K562 (cell line): ENCODE measurements around the gene DNMT3A. TPM values are rescaled to one million over a fixed set of nuclear protein-coding genes. Genes with fewer than 3 reads are reported as not detected.

Experiments
- ATAC-seq: fragments of 200-7000 bp; cut with Tn5 transposase; 3 replicates; pipeline ENCODE4 v1.9.1; 2020; ENCODE audit warnings: moderate library complexity
- BruUV-seq: library from RNA; stranded (reverse); fragments of 400-500 nt; replicated peaks from 2 replicates; lab custom pipeline; 2021; lab: Mats Ljungman, UMichigan
- CTCF ChIA-PET: fragments of 300-600 bp; formaldehyde crosslinking; extraction: SDS; loops from one replicate; lab custom pipeline; 2021; ENCODE audit warnings: low intra/inter-chr PET ratio; lab: Yijun Ruan, JAX
- POLR2A ChIA-PET: fragments of 300-600, 350-650 bp; sonication (Branson Sonifier 250); formaldehyde crosslinking; extraction: SDS; loops from one replicate; lab custom pipeline; 2021; ENCODE audit warnings: antibody characterized with exemption, inconsistent platforms; lab: Yijun Ruan, JAX
- DNase-seq, 4 experiments: peaks; one replicate each; pipeline versions ENCODE4 v3.0.0 to v3.0.0-alpha.2; 2011 to 2018; ENCODE audit warnings: low spot score in 3 of 4, mixed read lengths in 3 of 4; ENCODE audit errors: extremely low read depth in 1 of 4
- FAIRE-seq: peaks from 2 replicates; lab custom pipeline; 2011; peaks lifted over from hg19 to GRCh38; lab: Jason Lieb, UNC
- H2AFZ ChIP-seq: 2 replicates; pipeline ENCODE4 v1.6.0; 2011; ENCODE audit warnings: low read depth, low read length, control low read depth, inconsistent platforms
- H3K27ac ChIP-seq: fragments of 200-600 bp; 3 replicates; pipeline ENCODE4 v1.8.0; 2011; ENCODE audit warnings: low read depth, mild to moderate bottlenecking, control low read depth, inconsistent platforms, low read length, moderate library complexity, mixed read lengths; ENCODE audit errors: extremely low read depth
- H3K27me3 ChIP-seq, 2 experiments: fragments of 300-600 bp in 1 of 2; 2 replicates in 1 of 2; 3 replicates in 1 of 2; pipeline versions ENCODE4 v1.6.0 to v1.8.0; 2011; ENCODE audit warnings: inconsistent platforms in 2 of 2, low read length in 2 of 2, mild to moderate bottlenecking in 1 of 2, mixed read lengths in 1 of 2, moderate library complexity in 1 of 2; ENCODE audit not compliant: control insufficient read depth in 2 of 2, insufficient read depth in 2 of 2
- H3K36me3 ChIP-seq: fragments of 300-600 bp; 3 replicates; pipeline ENCODE4 v1.8.0; 2011; ENCODE audit warnings: mild to moderate bottlenecking, low read length, inconsistent platforms; ENCODE audit not compliant: control insufficient read depth, insufficient read depth
- H3K4me1 ChIP-seq, 2 experiments: fragments of 200-600 bp in 1 of 2; replicated peaks in 1 of 2; 2 replicates in 1 of 2; 3 replicates in 1 of 2; pipeline versions ENCODE4 v1.5.1 to v1.8.0; 2011; ENCODE audit warnings: inconsistent platforms in 2 of 2, low read length in 2 of 2, mild to moderate bottlenecking in 1 of 2, mixed read lengths in 1 of 2, moderate library complexity in 1 of 2; ENCODE audit not compliant: control insufficient read depth in 2 of 2, insufficient read depth in 2 of 2
- H3K4me2 ChIP-seq: 2 replicates; pipeline ENCODE4 v1.6.1; 2011; ENCODE audit warnings: low read length, control low read depth, inconsistent platforms, mixed read lengths; ENCODE audit not compliant: insufficient read depth
- H3K4me3 ChIP-seq: fragments of 200-600 bp; sonication (generic), shearing (Covaris generic); 2 replicates; pipeline ENCODE4 v1.5.1; 2016; ENCODE audit warnings: control low read depth, inconsistent platforms
- H3K79me2 ChIP-seq: fragments of 200-600 bp; 3 replicates; pipeline ENCODE4 v1.8.0; 2011; ENCODE audit warnings: low read length, inconsistent platforms; ENCODE audit not compliant: control insufficient read depth, insufficient read depth
- H3K9ac ChIP-seq, 2 experiments: 2 replicates each; pipeline versions ENCODE4 v1.6.0 to v1.6.1; 2011; ENCODE audit warnings: low read depth in 2 of 2, low read length in 2 of 2, control low read depth in 1 of 2, inconsistent platforms in 1 of 2, mild to moderate bottlenecking in 1 of 2, mixed read lengths in 1 of 2; ENCODE audit not compliant: insufficient read depth in 1 of 2
- H3K9me1 ChIP-seq: one replicate; pipeline ENCODE4 v1.6.0; 2011; ENCODE audit warnings: inconsistent platforms, mild to moderate bottlenecking, low read length, moderate library complexity; ENCODE audit not compliant: control insufficient read depth, insufficient read depth
- H3K9me3 ChIP-seq: replicated peaks from 2 replicates; pipeline ENCODE4 v1.5.1; 2011; ENCODE audit warnings: low read depth, low read length, inconsistent platforms; ENCODE audit not compliant: control insufficient read depth, insufficient read depth
- H4K20me1 ChIP-seq: replicated peaks from 2 replicates; pipeline ENCODE4 v1.6.1; 2011; ENCODE audit warnings: low read length, inconsistent platforms, mixed read lengths; ENCODE audit not compliant: control insufficient read depth, insufficient read depth
- ETS2 ChIP-seq: IDR thresholded peaks from 2 replicates; pipeline ENCODE4 v1.6.1; 2016; ENCODE audit warnings: borderline replicate concordance, missing genetic modification characterization, mild to moderate bottlenecking, moderate library complexity, missing compliant biosample characterization; ENCODE audit not compliant: poor library complexity, severe bottlenecking
- FOSL1 ChIP-seq: fragments of 200-800 bp; sonication (Bioruptor generic); conservative IDR thresholded peaks from 2 replicates; pipeline ENCODE4 v1.6.1; 2016; ENCODE audit warnings: missing genetic modification characterization, missing compliant biosample characterization
- GATAD2A ChIP-seq: fragments of 450-650 bp; IDR thresholded peaks from 2 replicates; pipeline ENCODE4 v1.6.1; 2017
- HNRNPK ChIP-seq: fragments of 200-400 bp; formaldehyde crosslinking; IDR thresholded peaks from one replicate; pipeline ENCODE4 v1.6.1; 2018; ENCODE audit warnings: mild to moderate bottlenecking, low read depth, low read length; ENCODE audit not compliant: poor library complexity, severe bottlenecking
- HOXB6 ChIP-seq: fragments of 250-450 bp; sonication (Bioruptor Pico); IDR thresholded peaks from 2 replicates; pipeline ENCODE4 v1.5.1; 2022; ENCODE audit warnings: mild to moderate bottlenecking, borderline replicate concordance
- STAT5B ChIP-seq: fragments of 250-450 bp; sonication (Bioruptor Pico); IDR thresholded peaks from 2 replicates; pipeline ENCODE4 v1.8.0; 2021; ENCODE audit warnings: mild to moderate bottlenecking, inconsistent platforms
- XRCC4 ChIP-seq: IDR thresholded peaks from one replicate; pipeline ENCODE4 v1.6.1; 2011; ENCODE audit not compliant: insufficient read depth, insufficient read length; ENCODE audit errors: extremely low read depth
- ZNF311 ChIP-seq: fragments of 250-450 bp; sonication (Bioruptor Pico); IDR thresholded peaks from 2 replicates; pipeline ENCODE4 v1.4.0; 2020; ENCODE audit warnings: mild to moderate bottlenecking, moderate library complexity
- ZNF644 ChIP-seq: fragments of 200-800 bp; sonication (Bioruptor generic); IDR thresholded peaks from 2 replicates; pipeline ENCODE4 v1.6.1; 2016; ENCODE audit warnings: low read depth, missing genetic modification characterization, missing compliant biosample characterization
- WGBS: fragments of 100-300 bp; shearing (Covaris generic); methylation state at CpG from one replicate; pipeline ENCODE4 v1.1.6; 2016; ENCODE audit warnings: low coverage, mixed read lengths; ENCODE audit not compliant: insufficient coverage; ENCODE audit errors: missing lambda C conversion rate; 5-methylcytosine and 5-hydroxymethylcytosine counted together
- in situ Hi-C: fragments of 300-500 bp; cut with MboI; formaldehyde crosslinking; loops from 4 replicates; pipeline ENCODE4 v1.15.0; 2018; ENCODE audit warnings: inconsistent platforms, mixed read lengths
- intact Hi-C: fragments of 100-400 bp; cut with micrococcal nuclease; formaldehyde crosslinking; loops from 2 replicates; pipeline ENCODE4 v1.14.2; 2022
- polyA plus RNA-seq, 8 experiments: library from polyadenylated mRNA; depleted of rRNA in 4 of 8; stranded (reverse) in 5 of 8; unstranded in 3 of 8; fragments of >200 nt; fragmentation: Nextera tagmentation in 2 of 8; fragmentation: Illumina TruSeq in 1 of 8; extraction: Ambion mirVana in 2 of 8; extraction: Trizol in 1 of 8; gene quantifications; 2 replicates each; pipeline versions ENCODE4 v1.2.1 to v1.2.3, GENCODE V29; 2011 to 2014; ENCODE audit warnings: inconsistent platforms in 1 of 8, missing spikeins in 1 of 8
- total RNA-seq, 7 experiments: library from RNA; depleted of rRNA in 6 of 7; stranded (reverse); fragments of >200 nt in 6 of 7; fragmentation: Illumina TruSeq in 2 of 7; extraction: Trizol in 2 of 7; gene quantifications; 2 replicates each; pipeline versions ENCODE4 v1.2.1 to v1.2.3, GENCODE V29; 2011 to 2021; ENCODE audit warnings: low replicate concordance in 1 of 7
- TF ChIP-seq, protein P1 (sequence below): sonication (generic); formaldehyde crosslinking; IDR thresholded peaks from 2 replicates; pipeline ENCODE4 v1.8.0; 2023; ENCODE audit warnings: mild to moderate bottlenecking, missing genetic modification reagents
- TF ChIP-seq, protein P2 (sequence below): sonication (generic); formaldehyde crosslinking; IDR thresholded peaks from 2 replicates; pipeline ENCODE4 v1.8.1; 2023; ENCODE audit warnings: mild to moderate bottlenecking, missing genetic modification reagents
- TF ChIP-seq, protein P3 (sequence below): fragments of 150-350 bp; conservative IDR thresholded peaks from 2 replicates; pipeline ENCODE4 v1.6.1; 2014; ENCODE audit warnings: low read length

DNMT3A gene
- total and polyA plus RNA-seq, 9 of the 15 experiments (the other 6 are each of a cell fraction or from before 2014, with no cell fraction given) = 3.0 to 16.0 (median 6.1) TPM

DNA sequence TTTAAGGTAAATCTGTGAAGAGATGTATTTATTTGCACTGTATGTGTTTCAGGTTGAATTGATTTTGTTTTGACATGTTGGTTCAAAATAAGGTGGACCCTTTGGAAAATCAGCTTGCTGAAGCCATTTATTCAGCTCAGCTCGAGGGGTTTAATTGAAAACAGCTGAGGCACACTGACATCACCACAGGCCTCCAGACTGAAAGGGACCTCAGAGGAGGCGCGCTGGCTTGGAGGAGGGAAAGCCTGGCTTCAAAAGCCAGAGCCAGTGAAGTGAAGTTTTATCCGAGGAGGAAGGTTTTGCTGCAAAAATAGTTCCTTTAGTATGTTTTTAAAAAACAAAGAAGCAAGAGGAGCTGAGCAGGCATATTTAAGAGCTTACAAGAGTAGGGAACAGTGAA, 26.9 kb upstream of the DNMT3A start:
- in situ Hi-C loops = no loop called here
- Histone ChIP-seq H2AFZ (no peak overlapping the region), H3K36me3 (no peaks in the 10 kb centered on the region), H4K20me1 (no peaks in the 10 kb centered on the region), H3K4me2 (no peak overlapping the region), H3K4me1 (no peaks in the 10 kb centered on the region; a peak in 1 of 5 replicates), H3K4me3 (no peak overlapping the region), H3K9me1 (no peaks in the 10 kb centered on the region), H3K27ac (no peak overlapping the region), H3K9ac (no peak overlapping the region), H3K9me3 (no peaks in the 10 kb centered on the region), H3K79me2 (no peaks in the 10 kb centered on the region), H3K27me3 (peaks cover 13 to 67% of the 10 kb centered on the region in 2 experiments; a peak in 3 of 5 replicates)
- ChIA-PET POLR2A (no interaction called here), CTCF (no interaction called here)
- FAIRE-seq (no peak), DNase-seq (no peak), ATAC-seq (no peak)
- no TSS peak for BruUV-seq
- 9% methylated on average over 4 of the region's 4 CpGs for WGBS
- TF ChIP-seq, protein P1, sequence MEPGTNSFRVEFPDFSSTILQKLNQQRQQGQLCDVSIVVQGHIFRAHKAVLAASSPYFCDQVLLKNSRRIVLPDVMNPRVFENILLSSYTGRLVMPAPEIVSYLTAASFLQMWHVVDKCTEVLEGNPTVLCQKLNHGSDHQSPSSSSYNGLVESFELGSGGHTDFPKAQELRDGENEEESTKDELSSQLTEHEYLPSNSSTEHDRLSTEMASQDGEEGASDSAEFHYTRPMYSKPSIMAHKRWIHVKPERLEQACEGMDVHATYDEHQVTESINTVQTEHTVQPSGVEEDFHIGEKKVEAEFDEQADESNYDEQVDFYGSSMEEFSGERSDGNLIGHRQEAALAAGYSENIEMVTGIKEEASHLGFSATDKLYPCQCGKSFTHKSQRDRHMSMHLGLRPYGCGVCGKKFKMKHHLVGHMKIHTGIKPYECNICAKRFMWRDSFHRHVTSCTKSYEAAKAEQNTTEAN (CRISPR knock-in tag) = no peak
- no peak for TF ChIP-seq ETS2
- intact Hi-C loops = no loop called here

DNA sequence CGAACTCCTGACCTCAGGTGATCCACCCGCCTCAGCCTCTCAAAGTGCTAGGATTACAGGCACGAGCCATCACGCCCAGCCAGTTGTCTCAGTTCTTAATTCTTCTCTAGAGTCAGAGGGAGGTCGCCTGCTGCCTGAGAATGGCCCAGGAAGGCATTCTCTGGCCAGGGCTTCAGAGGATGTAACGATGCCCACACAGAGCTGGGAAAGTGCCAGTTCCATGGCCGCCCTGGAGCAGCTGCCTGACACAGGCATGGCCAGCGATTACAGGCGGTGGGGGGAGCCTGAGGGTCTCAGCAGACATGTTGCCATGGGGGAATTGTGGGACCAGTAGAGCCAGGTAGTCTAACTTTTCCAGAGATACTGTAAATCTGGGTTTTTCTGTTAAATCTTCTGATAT, 25.6 kb upstream of the DNMT3A start:
- DNase-seq = no peak
- Histone ChIP-seq H4K20me1 (no peaks in the 10 kb centered on the region), H3K9me1 (no peaks in the 10 kb centered on the region), H3K4me1 (no peaks in the 10 kb centered on the region; a peak in 1 of 5 replicates), H2AFZ (no peak overlapping the region), H3K36me3 (no peaks in the 10 kb centered on the region), H3K79me2 (no peaks in the 10 kb centered on the region), H3K4me3 (no peak overlapping the region), H3K27me3 (peaks cover 13 to 56% of the 10 kb centered on the region in 2 experiments; a peak in 3 of 5 replicates), H3K4me2 (no peak overlapping the region), H3K27ac (no peak overlapping the region), H3K9me3 (no peaks in the 10 kb centered on the region), H3K9ac (no peak overlapping the region)
- ChIA-PET CTCF (no interaction called here), POLR2A (no interaction called here)
- no TSS peak for BruUV-seq
- no peak for FAIRE-seq
- 0% methylated on average over 9 of the region's 9 CpGs for WGBS
- no peak for ATAC-seq
- intact Hi-C loops (no loop called here), in situ Hi-C loops (no loop called here)
- no peak for TF ChIP-seq HNRNPK
- no peak for TF ChIP-seq GATAD2A
- TF ChIP-seq ZNF644 (tag) = no peak
- TF ChIP-seq STAT5B = no peak
- TF ChIP-seq HOXB6 (CRISPR knock-in tag) = no peak
- TF ChIP-seq, protein P2, sequence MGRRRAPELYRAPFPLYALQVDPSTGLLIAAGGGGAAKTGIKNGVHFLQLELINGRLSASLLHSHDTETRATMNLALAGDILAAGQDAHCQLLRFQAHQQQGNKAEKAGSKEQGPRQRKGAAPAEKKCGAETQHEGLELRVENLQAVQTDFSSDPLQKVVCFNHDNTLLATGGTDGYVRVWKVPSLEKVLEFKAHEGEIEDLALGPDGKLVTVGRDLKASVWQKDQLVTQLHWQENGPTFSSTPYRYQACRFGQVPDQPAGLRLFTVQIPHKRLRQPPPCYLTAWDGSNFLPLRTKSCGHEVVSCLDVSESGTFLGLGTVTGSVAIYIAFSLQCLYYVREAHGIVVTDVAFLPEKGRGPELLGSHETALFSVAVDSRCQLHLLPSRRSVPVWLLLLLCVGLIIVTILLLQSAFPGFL (CRISPR knock-in tag) = no peak
- TF ChIP-seq FOSL1 (tag) = no peak
- TF ChIP-seq XRCC4 = no peak
- no peak for TF ChIP-seq ZNF311
- TF ChIP-seq, protein P3, sequence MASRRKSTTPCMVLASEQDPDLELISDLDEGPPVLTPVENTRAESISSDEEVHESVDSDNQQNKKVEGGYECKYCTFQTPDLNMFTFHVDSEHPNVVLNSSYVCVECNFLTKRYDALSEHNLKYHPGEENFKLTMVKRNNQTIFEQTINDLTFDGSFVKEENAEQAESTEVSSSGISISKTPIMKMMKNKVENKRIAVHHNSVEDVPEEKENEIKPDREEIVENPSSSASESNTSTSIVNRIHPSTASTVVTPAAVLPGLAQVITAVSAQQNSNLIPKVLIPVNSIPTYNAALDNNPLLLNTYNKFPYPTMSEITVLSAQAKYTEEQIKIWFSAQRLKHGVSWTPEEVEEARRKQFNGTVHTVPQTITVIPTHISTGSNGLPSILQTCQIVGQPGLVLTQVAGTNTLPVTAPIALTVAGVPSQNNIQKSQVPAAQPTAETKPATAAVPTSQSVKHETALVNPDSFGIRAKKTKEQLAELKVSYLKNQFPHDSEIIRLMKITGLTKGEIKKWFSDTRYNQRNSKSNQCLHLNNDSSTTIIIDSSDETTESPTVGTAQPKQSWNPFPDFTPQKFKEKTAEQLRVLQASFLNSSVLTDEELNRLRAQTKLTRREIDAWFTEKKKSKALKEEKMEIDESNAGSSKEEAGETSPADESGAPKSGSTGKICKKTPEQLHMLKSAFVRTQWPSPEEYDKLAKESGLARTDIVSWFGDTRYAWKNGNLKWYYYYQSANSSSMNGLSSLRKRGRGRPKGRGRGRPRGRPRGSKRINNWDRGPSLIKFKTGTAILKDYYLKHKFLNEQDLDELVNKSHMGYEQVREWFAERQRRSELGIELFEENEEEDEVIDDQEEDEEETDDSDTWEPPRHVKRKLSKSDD = no peak
